Measurements from ENCODE around the gene FOXP4. TPM values are rescaled to one million over a fixed set of nuclear protein-coding genes. Genes with fewer than 3 reads are reported as not detected.

Gene FOXP4
- total RNA-seq, 1 donor = 3.0 TPM

GRCh38 chr6:41622206-41622988 lies 76.2 kb downstream of the FOXP4 start:
- no peak for DNase-seq (ENCODE audit: low read depth in 2 of 3, low spot score in 2 of 3)

GRCh38 chr6:41623330-41623729 lies 77.1 kb downstream of the FOXP4 start:
- DNase-seq (ENCODE audit: low read depth in 2 of 3, low spot score in 2 of 3) = no peak

- no peak for DNase-seq (ENCODE audit: low read depth in 2 of 3, low spot score in 2 of 3)
Observed at GRCh38 chr6:41624621-41625380, 78.6 kb downstream of the FOXP4 start.

GRCh38 chr6:41625442-41625841 lies 79.3 kb downstream of the FOXP4 start:
- no peak for DNase-seq (ENCODE audit: low read depth in 2 of 3, low spot score in 2 of 3)

GRCh38 chr6:41626022-41626421 lies 79.8 kb downstream of the FOXP4 start:
- DNase-seq (ENCODE audit: low read depth in 2 of 3, low spot score in 2 of 3) = no peak

GRCh38 chr6:41626917-41627316 lies 80.7 kb downstream of the FOXP4 start:
- peak in 1 of 3 donors; percentile 46 for DNase-seq (ENCODE audit: low read depth in 2 of 3, low spot score in 2 of 3)

GRCh38 chr6:41629128-41629527 lies 82.9 kb downstream of the FOXP4 start:
- DNase-seq (ENCODE audit: low read depth in 2 of 3, low spot score in 2 of 3) = no peak

- DNase-seq (ENCODE audit: low read depth in 2 of 3, low spot score in 2 of 3) = no peak
Observed at GRCh38 chr6:41630069-41630468, 83.9 kb downstream of the FOXP4 start.

- no peak for DNase-seq (ENCODE audit: low read depth in 2 of 3, low spot score in 2 of 3)
Observed at GRCh38 chr6:41630946-41631345, 84.8 kb downstream of the FOXP4 start.

GRCh38 chr6:41633056-41633634 lies 87.0 kb downstream of the FOXP4 start:
- no peak for DNase-seq (ENCODE audit: low read depth in 2 of 3, low spot score in 2 of 3)

- peak in 1 of 3 donors; percentile 41 for DNase-seq (ENCODE audit: low read depth in 2 of 3, low spot score in 2 of 3)
Observed at GRCh38 chr6:41634657-41635056, 88.5 kb downstream of the FOXP4 start.

GRCh38 chr6:41635365-41635764 lies 89.2 kb downstream of the FOXP4 start:
- no peak for DNase-seq (ENCODE audit: low read depth in 2 of 3, low spot score in 2 of 3)

- DNase-seq (ENCODE audit: low read depth in 2 of 3, low spot score in 2 of 3) = no peak
Observed at GRCh38 chr6:41636833-41637193, 90.6 kb downstream of the FOXP4 start.

- no peak for DNase-seq (ENCODE audit: low read depth in 2 of 3, low spot score in 2 of 3)
Observed at GRCh38 chr6:41637194-41638001, 91.2 kb downstream of the FOXP4 start.

GRCh38 chr6:41638002-41638934 lies 92.1 kb downstream of the FOXP4 start, which contains the start of gene MDFI:
MDFI (plus strand) TSS chr6:41638468; CDS start chr6:41638750, 282 bp downstream.
- no peak for DNase-seq (ENCODE audit: low read depth in 2 of 3, low spot score in 2 of 3)

GRCh38 chr6:41638935-41639808 lies 93.0 kb downstream of the FOXP4 start:
- DNase-seq (ENCODE audit: low read depth in 2 of 3, low spot score in 2 of 3) = peak in 1 of 3 donors; percentile 24

- no peak for DNase-seq (ENCODE audit: low read depth in 2 of 3, low spot score in 2 of 3)
Observed at GRCh38 chr6:41639809-41640371, 93.7 kb downstream of the FOXP4 start.

GRCh38 chr6:41640426-41640825 lies 94.2 kb downstream of the FOXP4 start:
- no peak for DNase-seq (ENCODE audit: low read depth in 2 of 3, low spot score in 2 of 3)
